ENCODE data around the gene SBF2.

SBF2 gene

DNA sequence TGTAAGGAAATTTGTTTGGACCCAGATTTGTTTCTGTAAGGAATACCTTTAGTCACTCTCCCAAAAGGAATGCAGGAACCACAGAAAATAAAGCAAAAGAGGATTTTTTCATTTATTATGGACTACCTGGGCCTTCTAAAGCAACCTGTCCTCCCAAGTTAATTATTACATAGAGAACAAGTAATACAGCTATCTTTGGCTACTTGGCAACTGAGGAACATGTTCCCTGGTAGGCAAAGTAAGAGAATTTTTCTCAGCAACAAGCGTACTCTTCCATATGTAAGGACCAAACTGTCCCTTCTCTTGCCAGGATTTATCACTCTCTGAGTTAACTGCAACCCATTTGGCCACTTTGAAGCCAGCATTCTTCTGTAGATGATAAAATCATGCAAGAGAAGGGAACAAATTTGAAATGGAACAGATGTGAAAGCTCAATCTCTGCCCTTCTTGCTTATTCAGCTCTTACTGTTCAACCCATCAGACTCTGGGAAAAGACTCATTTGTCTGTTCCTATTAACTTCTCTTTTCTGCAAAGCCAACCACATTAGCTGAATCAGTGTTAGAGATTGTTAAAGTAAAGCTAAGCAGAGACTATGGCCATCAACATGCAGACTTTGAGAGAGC, 440.0 kb downstream of the SBF2 start:
- Histone ChIP-seq H3K27me3 (ENCODE audit: control insufficient read depth, insufficient read depth, low read length) (no peaks in the 10 kb centered on the region), H3K27ac (ENCODE audit: low read depth, low read length) (no peak overlapping the region), H3K36me3 (ENCODE audit: control insufficient read depth, insufficient read depth, low read length) (peaks cover 9% of the 10 kb centered on the region), H3K9ac (ENCODE audit: low read length) (no peak overlapping the region), H3K4me1 (ENCODE audit: control insufficient read depth, insufficient read depth, low read length) (no peaks in the 10 kb centered on the region), H3K4me3 (ENCODE audit: low read length) (no peak overlapping the region)

DNA sequence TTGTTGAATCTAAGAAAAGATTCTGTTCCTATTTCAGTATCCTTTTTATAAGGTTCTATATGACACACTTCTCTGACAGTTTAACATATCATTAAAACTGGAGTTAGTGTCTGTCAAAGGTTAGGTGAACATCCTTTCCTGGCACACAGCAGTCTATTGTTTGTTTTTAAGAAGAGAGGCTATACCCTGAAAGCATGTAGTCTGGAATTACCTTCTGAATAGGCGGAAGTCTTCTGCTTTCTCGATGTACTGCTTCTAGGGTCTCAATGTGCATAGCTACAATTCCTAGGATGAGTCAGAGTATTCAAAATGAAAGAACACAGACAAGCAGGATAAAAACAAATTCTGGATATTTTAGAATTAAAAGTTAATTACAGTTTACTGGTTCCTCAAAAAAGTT, 441.6 kb downstream of the SBF2 start:
- Histone ChIP-seq H3K4me1 (ENCODE audit: control insufficient read depth, insufficient read depth, low read length) (no peaks in the 10 kb centered on the region), H3K27ac (ENCODE audit: low read depth, low read length) (no peak overlapping the region), H3K36me3 (ENCODE audit: control insufficient read depth, insufficient read depth, low read length) (peaks cover 9% of the 10 kb centered on the region), H3K9ac (ENCODE audit: low read length) (no peak overlapping the region), H3K4me3 (ENCODE audit: low read length) (no peak overlapping the region), H3K27me3 (ENCODE audit: control insufficient read depth, insufficient read depth, low read length) (no peaks in the 10 kb centered on the region)

DNA sequence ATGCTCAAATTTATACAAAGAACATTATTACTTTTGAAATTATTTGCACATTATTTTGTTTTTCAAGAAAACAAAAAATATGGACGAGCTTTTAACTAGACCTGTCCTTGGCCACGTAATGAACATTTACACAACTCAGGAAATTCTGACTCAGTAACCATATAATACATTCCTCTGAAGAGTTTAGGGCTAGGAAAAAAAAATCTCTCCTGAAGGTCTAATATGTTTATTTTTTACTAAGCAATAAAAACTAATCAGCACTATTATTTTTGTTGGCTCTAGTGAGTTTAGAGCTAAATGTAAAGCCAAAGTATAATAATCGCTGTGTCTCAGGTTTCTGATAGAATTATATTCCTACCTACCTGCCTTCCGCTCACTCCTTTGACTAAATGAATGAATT, 442.7 kb downstream of the SBF2 start:
- no peaks in the 10 kb centered on the region for H3K4me1 ChIP-seq (ENCODE audit: control insufficient read depth, insufficient read depth, low read length)
- no peaks in the 10 kb centered on the region for H3K27me3 ChIP-seq (ENCODE audit: control insufficient read depth, insufficient read depth, low read length)
- no peak overlapping the region for H3K27ac ChIP-seq (ENCODE audit: low read depth, low read length)
- H3K9ac ChIP-seq (ENCODE audit: low read length), result no peak overlapping the region
- H3K4me3 ChIP-seq (ENCODE audit: low read length), result no peak overlapping the region
- H3K36me3 ChIP-seq (ENCODE audit: control insufficient read depth, insufficient read depth, low read length), result peaks cover 9% of the 10 kb centered on the region

DNA sequence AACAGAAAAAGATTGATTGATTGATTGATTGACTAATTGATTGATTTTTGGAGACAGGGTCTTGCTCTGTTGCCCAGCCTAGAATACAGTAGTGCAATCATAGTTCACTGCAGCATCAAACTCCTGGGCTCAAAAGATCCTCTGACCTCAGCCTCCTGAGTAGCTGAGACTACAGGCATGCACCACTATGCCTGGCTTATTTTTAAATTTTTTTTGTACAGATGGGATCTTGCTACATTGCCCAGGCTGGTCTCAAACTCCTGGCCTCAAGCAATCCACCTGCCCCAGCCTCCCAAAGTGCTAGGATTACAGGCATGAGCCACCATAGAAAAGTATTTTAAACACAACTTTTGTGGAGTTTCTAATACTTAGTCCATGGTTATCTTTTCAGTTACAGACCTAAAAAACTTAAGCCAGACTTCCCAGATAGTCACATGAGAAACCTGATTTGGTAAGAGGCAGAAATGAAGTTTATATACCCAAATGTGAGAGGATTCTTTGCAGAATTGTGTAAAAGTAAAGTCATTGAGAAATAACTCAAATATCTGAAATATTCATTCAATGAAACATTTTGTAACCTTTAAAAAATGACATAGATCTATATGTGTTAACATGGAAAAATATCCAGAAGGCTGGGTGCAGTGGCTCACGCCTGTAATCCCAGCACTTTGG, 443.7 kb downstream of the SBF2 start:
- H3K36me3 ChIP-seq (ENCODE audit: control insufficient read depth, insufficient read depth, low read length), result peaks cover 4% of the 10 kb centered on the region
- H3K27ac ChIP-seq (ENCODE audit: low read depth, low read length), result no peak overlapping the region
- no peaks in the 10 kb centered on the region for H3K4me1 ChIP-seq (ENCODE audit: control insufficient read depth, insufficient read depth, low read length)
- H3K4me3 ChIP-seq (ENCODE audit: low read length), result no peak overlapping the region
- H3K9ac ChIP-seq (ENCODE audit: low read length), result no peak overlapping the region
- no peaks in the 10 kb centered on the region for H3K27me3 ChIP-seq (ENCODE audit: control insufficient read depth, insufficient read depth, low read length)

DNA sequence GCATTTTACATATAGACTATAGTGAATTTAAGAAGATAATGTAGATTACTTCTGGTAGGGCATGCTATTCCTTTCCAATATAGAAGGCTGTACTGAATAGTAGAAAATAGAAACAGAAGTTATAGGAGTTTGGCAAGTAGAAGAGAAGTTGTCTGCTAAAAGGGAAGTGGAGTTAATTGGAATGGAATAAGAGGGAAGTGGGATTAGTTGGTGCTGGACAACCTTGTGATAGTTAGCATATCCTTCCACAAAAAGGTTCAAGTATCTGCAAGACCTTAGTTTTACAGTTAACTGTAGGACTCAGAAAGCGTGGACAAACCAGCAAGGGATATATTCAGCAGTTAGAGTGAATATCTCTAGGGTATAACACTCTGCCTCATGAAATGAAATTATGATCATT, 444.6 kb downstream of the SBF2 start:
- Histone ChIP-seq H3K4me3 (ENCODE audit: low read length) (no peak overlapping the region), H3K27ac (ENCODE audit: low read depth, low read length) (no peak overlapping the region), H3K4me1 (ENCODE audit: control insufficient read depth, insufficient read depth, low read length) (no peaks in the 10 kb centered on the region), H3K27me3 (ENCODE audit: control insufficient read depth, insufficient read depth, low read length) (no peaks in the 10 kb centered on the region), H3K9ac (ENCODE audit: low read length) (no peak overlapping the region), H3K36me3 (ENCODE audit: control insufficient read depth, insufficient read depth, low read length) (peaks cover 6% of the 10 kb centered on the region)

DNA sequence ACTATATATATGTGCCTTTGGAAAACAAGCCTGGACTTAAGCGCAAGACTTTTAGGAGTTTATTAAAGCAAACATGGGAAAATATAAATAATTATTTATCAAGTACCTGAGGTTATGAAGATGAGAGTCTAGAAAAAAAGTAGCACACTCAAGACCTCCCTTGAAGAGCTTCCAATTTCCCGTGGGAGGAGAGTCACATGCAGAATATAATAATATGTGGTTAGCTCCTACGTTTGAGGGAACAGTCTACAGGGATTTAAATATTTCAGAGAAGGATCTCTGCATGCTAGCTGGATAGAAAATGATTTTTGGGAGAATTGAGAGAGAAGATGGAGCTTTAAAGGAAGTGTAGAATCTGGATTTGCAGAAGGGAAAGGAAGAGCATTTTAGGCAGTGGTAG, 446.4 kb downstream of the SBF2 start:
- peaks cover 8% of the 10 kb centered on the region for H3K36me3 ChIP-seq (ENCODE audit: control insufficient read depth, insufficient read depth, low read length)
- H3K9ac ChIP-seq (ENCODE audit: low read length), result no peak overlapping the region
- no peaks in the 10 kb centered on the region for H3K27me3 ChIP-seq (ENCODE audit: control insufficient read depth, insufficient read depth, low read length)
- H3K27ac ChIP-seq (ENCODE audit: low read depth, low read length), result no peak overlapping the region
- H3K4me1 ChIP-seq (ENCODE audit: control insufficient read depth, insufficient read depth, low read length), result no peaks in the 10 kb centered on the region
- H3K4me3 ChIP-seq (ENCODE audit: low read length), result no peak overlapping the region

DNA sequence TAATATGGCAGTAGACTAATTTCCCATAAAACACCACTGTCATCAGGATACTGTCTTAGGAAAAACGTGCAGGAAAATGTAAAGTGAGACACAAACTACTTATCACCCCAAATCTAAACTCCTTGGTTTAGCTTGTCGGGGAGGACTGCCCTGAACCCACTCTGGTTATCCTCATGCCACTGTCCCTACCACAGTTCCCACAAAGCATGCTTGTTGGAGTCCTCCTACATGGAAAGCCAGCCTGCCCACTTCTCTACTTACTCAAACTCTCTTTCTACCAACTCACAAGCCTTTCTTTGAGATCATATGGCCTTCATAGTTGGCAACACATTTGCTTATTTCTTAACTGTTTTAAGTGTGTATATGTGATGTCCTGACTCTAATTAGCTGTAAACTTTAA, 451.1 kb downstream of the SBF2 start:
- Histone ChIP-seq H3K27ac (ENCODE audit: low read depth, low read length) (no peak overlapping the region), H3K4me1 (ENCODE audit: control insufficient read depth, insufficient read depth, low read length) (no peaks in the 10 kb centered on the region), H3K4me3 (ENCODE audit: low read length) (no peak overlapping the region), H3K36me3 (ENCODE audit: control insufficient read depth, insufficient read depth, low read length) (peaks cover 13% of the 10 kb centered on the region), H3K27me3 (ENCODE audit: control insufficient read depth, insufficient read depth, low read length) (no peaks in the 10 kb centered on the region), H3K9ac (ENCODE audit: low read length) (no peak overlapping the region)

DNA sequence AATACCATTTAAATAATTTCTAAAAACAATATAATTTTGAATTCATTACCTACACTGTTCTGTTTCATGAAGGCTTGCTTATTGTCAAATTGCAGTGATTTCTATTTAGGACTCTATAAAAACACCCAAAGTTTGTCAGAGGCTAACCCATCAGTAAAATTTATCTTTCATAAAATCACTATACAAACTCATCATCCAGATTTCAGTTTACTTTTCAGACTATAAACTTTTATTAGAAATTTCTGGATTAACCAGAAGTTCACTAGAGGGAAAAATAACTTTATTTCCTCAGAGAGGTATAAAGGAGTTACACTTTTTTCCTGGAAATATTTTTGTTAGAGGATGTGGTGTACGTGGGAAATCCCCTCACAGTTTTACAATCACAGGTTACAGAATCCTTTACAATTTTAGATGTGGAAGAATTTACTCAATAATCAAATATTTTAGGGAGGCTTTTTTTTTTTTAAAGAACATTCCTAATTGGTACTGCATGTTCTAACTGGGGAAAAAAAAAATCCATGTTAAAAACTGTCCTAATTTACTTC, 453.5 kb downstream of the SBF2 start:
- Histone ChIP-seq H3K4me1 (ENCODE audit: control insufficient read depth, insufficient read depth, low read length) (no peaks in the 10 kb centered on the region), H3K9ac (ENCODE audit: low read length) (no peak overlapping the region), H3K4me3 (ENCODE audit: low read length) (no peak overlapping the region), H3K36me3 (ENCODE audit: control insufficient read depth, insufficient read depth, low read length) (peaks cover 11% of the 10 kb centered on the region), H3K27ac (ENCODE audit: low read depth, low read length) (no peak overlapping the region), H3K27me3 (ENCODE audit: control insufficient read depth, insufficient read depth, low read length) (no peaks in the 10 kb centered on the region)

DNA sequence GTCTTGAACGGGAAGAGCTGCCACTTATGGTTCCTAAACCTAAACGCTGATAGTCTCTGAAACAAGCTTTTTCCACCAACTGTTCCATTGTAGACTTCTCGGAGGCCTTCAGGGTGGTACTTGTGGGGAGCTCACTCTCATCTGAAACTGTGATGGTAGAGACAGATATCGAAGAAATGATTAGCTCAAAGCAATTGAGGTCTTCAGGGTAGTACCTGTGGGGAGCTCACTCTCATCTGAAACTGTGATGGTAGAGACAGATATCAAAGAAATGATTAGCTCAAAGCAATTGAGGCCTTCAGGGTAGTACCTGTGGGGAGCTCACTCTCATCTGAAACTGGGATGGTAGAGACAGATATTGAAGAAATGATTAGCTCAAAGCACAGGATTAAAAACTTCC, 454.5 kb downstream of the SBF2 start:
- no peak overlapping the region for H3K9ac ChIP-seq (ENCODE audit: low read length)
- H3K36me3 ChIP-seq (ENCODE audit: control insufficient read depth, insufficient read depth, low read length), result peaks cover 7% of the 10 kb centered on the region
- no peaks in the 10 kb centered on the region for H3K27me3 ChIP-seq (ENCODE audit: control insufficient read depth, insufficient read depth, low read length)
- H3K4me3 ChIP-seq (ENCODE audit: low read length), result no peak overlapping the region
- H3K27ac ChIP-seq (ENCODE audit: low read depth, low read length), result no peak overlapping the region
- no peaks in the 10 kb centered on the region for H3K4me1 ChIP-seq (ENCODE audit: control insufficient read depth, insufficient read depth, low read length)

DNA sequence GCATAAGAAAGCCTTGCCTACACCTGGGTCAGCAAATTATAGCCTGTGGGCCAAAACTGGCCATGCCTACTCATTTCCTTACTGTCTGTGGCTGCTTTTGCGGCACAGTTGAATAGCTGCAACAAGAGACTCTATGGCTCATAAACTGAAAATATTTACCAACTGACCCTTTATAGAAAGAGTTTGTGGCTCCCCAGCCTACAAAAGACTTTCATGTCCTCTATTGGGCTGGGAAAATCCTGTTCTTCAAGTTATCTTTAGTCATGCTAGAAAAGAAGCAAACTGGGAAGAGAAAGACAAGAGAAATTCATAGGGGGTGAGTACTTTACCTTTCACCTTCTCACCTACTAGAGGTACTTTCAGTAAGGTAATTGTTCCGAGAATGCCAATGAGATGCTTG, 455.1 kb downstream of the SBF2 start:
- Histone ChIP-seq H3K9ac (ENCODE audit: low read length) (no peak overlapping the region), H3K27me3 (ENCODE audit: control insufficient read depth, insufficient read depth, low read length) (no peaks in the 10 kb centered on the region), H3K36me3 (ENCODE audit: control insufficient read depth, insufficient read depth, low read length) (peaks cover 6% of the 10 kb centered on the region), H3K4me3 (ENCODE audit: low read length) (no peak overlapping the region), H3K27ac (ENCODE audit: low read depth, low read length) (no peak overlapping the region), H3K4me1 (ENCODE audit: control insufficient read depth, insufficient read depth, low read length) (no peaks in the 10 kb centered on the region)

DNA sequence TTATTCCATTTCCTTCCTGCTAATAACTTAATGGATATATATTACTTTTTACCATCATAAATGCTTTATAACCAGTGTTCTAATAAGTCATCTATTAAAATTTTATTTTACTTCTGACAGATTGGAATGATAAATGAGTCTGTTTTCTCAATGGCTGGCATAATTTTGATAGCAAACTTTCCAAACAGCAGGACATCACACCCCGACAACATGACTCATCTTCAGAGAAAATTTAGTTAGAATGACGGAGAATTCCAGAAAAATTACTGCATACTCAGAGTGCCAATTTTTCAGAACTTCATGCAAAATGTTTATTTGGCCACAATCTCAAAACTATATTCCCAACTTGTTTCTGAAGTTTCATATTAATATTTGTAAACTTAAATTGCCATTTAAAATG, 455.8 kb downstream of the SBF2 start:
- Histone ChIP-seq H3K27me3 (ENCODE audit: control insufficient read depth, insufficient read depth, low read length) (no peaks in the 10 kb centered on the region), H3K9ac (ENCODE audit: low read length) (no peak overlapping the region), H3K36me3 (ENCODE audit: control insufficient read depth, insufficient read depth, low read length) (peaks cover 5% of the 10 kb centered on the region), H3K4me3 (ENCODE audit: low read length) (no peak overlapping the region), H3K4me1 (ENCODE audit: control insufficient read depth, insufficient read depth, low read length) (no peaks in the 10 kb centered on the region), H3K27ac (ENCODE audit: low read depth, low read length) (no peak overlapping the region)

DNA sequence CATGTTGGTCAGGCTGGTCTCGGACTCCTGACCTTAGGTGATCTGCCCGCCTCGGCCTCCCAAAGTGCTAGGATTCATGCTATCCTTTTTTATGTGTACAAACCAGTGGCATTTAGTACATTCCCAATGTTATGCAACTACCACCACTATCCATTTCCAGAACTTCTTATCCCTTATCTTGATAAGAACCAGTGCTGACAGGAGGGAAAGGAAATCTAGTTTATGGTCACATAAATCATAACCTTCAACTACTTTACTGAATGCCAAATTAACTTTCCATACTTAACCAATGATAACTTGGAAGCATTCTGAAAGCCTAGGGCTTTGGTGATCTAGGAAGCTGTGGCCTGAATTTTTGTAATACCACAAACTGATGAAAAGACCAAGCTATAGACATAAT, 459.7 kb downstream of the SBF2 start:
- Histone ChIP-seq H3K4me3 (ENCODE audit: low read length) (no peak overlapping the region), H3K4me1 (ENCODE audit: control insufficient read depth, insufficient read depth, low read length) (no peaks in the 10 kb centered on the region), H3K9ac (ENCODE audit: low read length) (no peak overlapping the region), H3K27me3 (ENCODE audit: control insufficient read depth, insufficient read depth, low read length) (no peaks in the 10 kb centered on the region), H3K36me3 (ENCODE audit: control insufficient read depth, insufficient read depth, low read length) (peaks cover 1% of the 10 kb centered on the region), H3K27ac (ENCODE audit: low read depth, low read length) (no peak overlapping the region)

DNA sequence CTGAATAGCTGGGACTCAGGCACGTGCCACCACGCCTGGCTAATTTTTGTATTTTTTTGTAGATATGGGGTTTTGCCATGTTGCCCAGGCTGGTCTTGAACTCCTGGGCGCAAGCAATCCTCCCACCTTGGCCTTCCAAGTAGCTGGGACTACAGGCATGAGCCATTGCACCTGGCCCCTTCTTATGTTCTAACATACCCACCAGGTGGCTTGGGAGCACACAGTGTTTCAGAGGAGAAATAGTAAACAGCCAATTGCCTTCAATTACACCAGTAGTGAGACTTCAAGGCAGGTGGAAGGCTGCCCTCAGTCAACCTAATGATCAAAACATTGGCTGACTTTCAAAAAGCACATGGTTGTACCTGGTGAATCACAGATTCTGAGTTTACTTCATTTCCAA, 462.9 kb downstream of the SBF2 start:
- Histone ChIP-seq H3K27ac (ENCODE audit: low read depth, low read length) (no peak overlapping the region), H3K36me3 (ENCODE audit: control insufficient read depth, insufficient read depth, low read length) (no peaks in the 10 kb centered on the region), H3K27me3 (ENCODE audit: control insufficient read depth, insufficient read depth, low read length) (no peaks in the 10 kb centered on the region), H3K4me1 (ENCODE audit: control insufficient read depth, insufficient read depth, low read length) (no peaks in the 10 kb centered on the region), H3K9ac (ENCODE audit: low read length) (no peak overlapping the region), H3K4me3 (ENCODE audit: low read length) (no peak overlapping the region)

Measured in rectal smooth muscle tissue (tissue), 1 donor.